ENCODE measurements around the gene NPAS3. TPM values are rescaled to one million over a fixed set of nuclear protein-coding genes. Genes with fewer than 3 reads are reported as not detected.

Gene NPAS3
- polyA plus RNA-seq, 2 of the 4 experiments (the other 2 are of a cell fraction), result not detected

DNA sequence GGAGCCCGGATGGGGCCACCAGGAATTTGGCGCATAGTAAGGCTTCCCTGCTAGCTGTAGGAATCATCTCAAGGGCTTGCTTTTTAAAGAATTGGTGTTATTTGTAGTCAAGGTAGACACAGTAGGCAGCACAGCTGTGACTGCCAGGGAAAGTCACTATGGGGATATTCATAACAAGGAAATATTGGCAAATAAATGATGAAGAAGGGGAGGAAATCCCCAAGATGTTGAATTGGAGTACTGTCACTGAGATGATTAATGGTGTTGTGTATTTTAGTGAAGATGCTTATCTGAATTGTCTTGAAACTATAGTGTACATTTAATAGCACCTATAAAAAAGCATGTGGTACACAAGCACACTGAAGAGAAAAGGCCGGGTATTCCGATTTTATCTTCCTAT lies 118.9 kb downstream of the NPAS3 start:
- Histone ChIP-seq H3K4me2 (no peak overlapping the region), H3K4me1 (no peaks in the 10 kb centered on the region), H3K4me3 (no peak overlapping the region), H3K27ac (no peak overlapping the region), H3K9me3 (no peaks in the 10 kb centered on the region)
- CTCF ChIA-PET, result interaction anchor here (0.6 to 1.7 kb wide), 2 partner anchors 159 to 735 kb away, joined by 3 read pairs; no protein-coding TSS in a partner anchor
- FAIRE-seq (no peak), DNase-seq (ENCODE audit: low read depth in 1 of 2, low spot score in 1 of 2) (no peak), ATAC-seq (no peak)
- TF ChIP-seq TP53 (CRISPR knock-in tag; IDR thresholded peaks at IDR 0.05), result no peak
- TF ChIP-seq, protein P1, sequence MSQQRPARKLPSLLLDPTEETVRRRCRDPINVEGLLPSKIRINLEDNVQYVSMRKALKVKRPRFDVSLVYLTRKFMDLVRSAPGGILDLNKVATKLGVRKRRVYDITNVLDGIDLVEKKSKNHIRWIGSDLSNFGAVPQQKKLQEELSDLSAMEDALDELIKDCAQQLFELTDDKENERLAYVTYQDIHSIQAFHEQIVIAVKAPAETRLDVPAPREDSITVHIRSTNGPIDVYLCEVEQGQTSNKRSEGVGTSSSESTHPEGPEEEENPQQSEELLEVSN (IDR thresholded peaks at IDR 0.05; ENCODE audit: borderline replicate concordance, low read depth), result no peak
- TF ChIP-seq RNF2 (IDR thresholded peaks at IDR 0.05; ENCODE audit: borderline replicate concordance, low read depth), result no peak
- no peak for TF ChIP-seq MYC (IDR thresholded peaks at IDR 0.05; ENCODE audit: borderline replicate concordance, low read length)
- TF ChIP-seq GATA3 (IDR thresholded peaks at IDR 0.05; ENCODE audit: borderline replicate concordance), result no peak
- no peak for TF ChIP-seq HOXA7 (CRISPR knock-in tag; IDR thresholded peaks at IDR 0.05)
- TF ChIP-seq, protein P2, sequence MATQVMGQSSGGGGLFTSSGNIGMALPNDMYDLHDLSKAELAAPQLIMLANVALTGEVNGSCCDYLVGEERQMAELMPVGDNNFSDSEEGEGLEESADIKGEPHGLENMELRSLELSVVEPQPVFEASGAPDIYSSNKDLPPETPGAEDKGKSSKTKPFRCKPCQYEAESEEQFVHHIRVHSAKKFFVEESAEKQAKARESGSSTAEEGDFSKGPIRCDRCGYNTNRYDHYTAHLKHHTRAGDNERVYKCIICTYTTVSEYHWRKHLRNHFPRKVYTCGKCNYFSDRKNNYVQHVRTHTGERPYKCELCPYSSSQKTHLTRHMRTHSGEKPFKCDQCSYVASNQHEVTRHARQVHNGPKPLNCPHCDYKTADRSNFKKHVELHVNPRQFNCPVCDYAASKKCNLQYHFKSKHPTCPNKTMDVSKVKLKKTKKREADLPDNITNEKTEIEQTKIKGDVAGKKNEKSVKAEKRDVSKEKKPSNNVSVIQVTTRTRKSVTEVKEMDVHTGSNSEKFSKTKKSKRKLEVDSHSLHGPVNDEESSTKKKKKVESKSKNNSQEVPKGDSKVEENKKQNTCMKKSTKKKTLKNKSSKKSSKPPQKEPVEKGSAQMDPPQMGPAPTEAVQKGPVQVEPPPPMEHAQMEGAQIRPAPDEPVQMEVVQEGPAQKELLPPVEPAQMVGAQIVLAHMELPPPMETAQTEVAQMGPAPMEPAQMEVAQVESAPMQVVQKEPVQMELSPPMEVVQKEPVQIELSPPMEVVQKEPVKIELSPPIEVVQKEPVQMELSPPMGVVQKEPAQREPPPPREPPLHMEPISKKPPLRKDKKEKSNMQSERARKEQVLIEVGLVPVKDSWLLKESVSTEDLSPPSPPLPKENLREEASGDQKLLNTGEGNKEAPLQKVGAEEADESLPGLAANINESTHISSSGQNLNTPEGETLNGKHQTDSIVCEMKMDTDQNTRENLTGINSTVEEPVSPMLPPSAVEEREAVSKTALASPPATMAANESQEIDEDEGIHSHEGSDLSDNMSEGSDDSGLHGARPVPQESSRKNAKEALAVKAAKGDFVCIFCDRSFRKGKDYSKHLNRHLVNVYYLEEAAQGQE (IDR thresholded peaks at IDR 0.05), result no peak
- TF ChIP-seq, protein P3, sequence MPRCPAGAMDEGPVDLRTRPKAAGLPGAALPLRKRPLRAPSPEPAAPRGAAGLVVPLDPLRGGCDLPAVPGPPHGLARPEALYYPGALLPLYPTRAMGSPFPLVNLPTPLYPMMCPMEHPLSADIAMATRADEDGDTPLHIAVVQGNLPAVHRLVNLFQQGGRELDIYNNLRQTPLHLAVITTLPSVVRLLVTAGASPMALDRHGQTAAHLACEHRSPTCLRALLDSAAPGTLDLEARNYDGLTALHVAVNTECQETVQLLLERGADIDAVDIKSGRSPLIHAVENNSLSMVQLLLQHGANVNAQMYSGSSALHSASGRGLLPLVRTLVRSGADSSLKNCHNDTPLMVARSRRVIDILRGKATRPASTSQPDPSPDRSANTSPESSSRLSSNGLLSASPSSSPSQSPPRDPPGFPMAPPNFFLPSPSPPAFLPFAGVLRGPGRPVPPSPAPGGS (IDR thresholded peaks at IDR 0.05), result no peak
- TF ChIP-seq HEYL (CRISPR knock-in tag; IDR thresholded peaks at IDR 0.05), result no peak
- TF ChIP-seq, protein P4, sequence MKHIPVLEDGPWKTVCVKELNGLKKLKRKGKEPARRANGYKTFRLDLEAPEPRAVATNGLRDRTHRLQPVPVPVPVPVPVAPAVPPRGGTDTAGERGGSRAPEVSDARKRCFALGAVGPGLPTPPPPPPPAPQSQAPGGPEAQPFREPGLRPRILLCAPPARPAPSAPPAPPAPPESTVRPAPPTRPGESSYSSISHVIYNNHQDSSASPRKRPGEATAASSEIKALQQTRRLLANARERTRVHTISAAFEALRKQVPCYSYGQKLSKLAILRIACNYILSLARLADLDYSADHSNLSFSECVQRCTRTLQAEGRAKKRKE (CRISPR knock-in tag; IDR thresholded peaks at IDR 0.05; ENCODE audit: low read depth), result no peak
- TF ChIP-seq TFCP2L1 (CRISPR knock-in tag; IDR thresholded peaks at IDR 0.05), result no peak
- no peak for TF ChIP-seq POLR2AphosphoS2 (conservative IDR thresholded peaks at IDR 0.05; ENCODE audit: low read length)
- TF ChIP-seq HOXB5 (CRISPR knock-in tag; IDR thresholded peaks at IDR 0.05), result no peak
- TF ChIP-seq KDM1A (IDR thresholded peaks at IDR 0.05; ENCODE audit: low read depth), result no peak
- no peak for TF ChIP-seq EP300 (IDR thresholded peaks at IDR 0.05)
- no peak for TF ChIP-seq PHF8 (IDR thresholded peaks at IDR 0.05; ENCODE audit: borderline replicate concordance, low read depth)
- TF ChIP-seq, protein P5, sequence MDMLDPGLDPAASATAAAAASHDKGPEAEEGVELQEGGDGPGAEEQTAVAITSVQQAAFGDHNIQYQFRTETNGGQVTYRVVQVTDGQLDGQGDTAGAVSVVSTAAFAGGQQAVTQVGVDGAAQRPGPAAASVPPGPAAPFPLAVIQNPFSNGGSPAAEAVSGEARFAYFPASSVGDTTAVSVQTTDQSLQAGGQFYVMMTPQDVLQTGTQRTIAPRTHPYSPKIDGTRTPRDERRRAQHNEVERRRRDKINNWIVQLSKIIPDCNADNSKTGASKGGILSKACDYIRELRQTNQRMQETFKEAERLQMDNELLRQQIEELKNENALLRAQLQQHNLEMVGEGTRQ (IDR thresholded peaks at IDR 0.05), result no peak
- 36% methylated on average over 4 of the region's 4 CpGs for WGBS (ENCODE audit: missing lambda C conversion rate)
- POLR2A ChIA-PET, result no interaction called here

DNA sequence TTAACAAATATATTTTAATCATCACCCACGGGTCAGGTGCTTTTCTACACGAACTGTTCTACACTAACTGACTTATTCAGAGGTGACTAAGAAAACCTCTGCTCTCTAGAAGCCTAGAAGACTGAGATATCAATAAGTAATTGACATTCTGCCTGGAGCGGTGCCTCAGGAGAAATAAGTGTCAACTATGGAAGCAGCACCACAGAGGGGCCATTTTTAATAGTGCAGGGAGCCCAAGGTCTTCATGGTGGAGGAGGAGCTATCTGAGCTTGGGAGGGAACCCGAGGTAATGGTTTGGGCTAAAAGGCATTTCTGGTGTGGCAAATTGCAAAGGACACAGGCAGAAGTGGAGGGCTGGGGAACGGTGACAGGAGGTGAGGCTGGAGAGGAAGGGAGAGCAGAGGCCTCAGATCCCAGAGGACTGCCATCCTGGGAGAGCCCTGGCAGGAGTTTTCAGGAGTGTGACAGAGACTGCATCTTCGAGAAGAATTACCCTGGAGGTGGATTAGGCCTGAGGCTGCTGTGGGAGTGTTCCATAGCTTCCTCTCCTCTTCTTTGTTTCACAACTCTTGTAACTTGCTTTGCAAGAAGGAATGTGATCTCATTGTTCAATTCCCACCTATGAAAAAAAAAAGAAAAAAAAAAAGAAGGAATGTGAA lies 123.1 kb downstream of the NPAS3 start:
- POLR2A ChIA-PET, result no interaction called here
- H3K4me2 ChIP-seq, result no peak overlapping the region
- whole genome bisulfite sequencing (ENCODE audit: missing lambda C conversion rate), result 5% methylated on average over 6 of the region's 6 CpGs
- H3K4me3 ChIP-seq, result no peak overlapping the region
- DNase-seq (ENCODE audit: low read depth in 1 of 2, low spot score in 1 of 2) (no peak), ATAC-seq (no peak), FAIRE-seq (no peak)
- H3K4me1 ChIP-seq, result no peaks in the 10 kb centered on the region
- H3K27ac ChIP-seq, result no peak overlapping the region
- no peaks in the 10 kb centered on the region for H3K9me3 ChIP-seq
- CTCF ChIA-PET, result no interaction called here
- no peak for TF ChIP-seq TP53 (CRISPR knock-in tag; IDR thresholded peaks at IDR 0.05)
- no peak for TF ChIP-seq MAZ (IDR thresholded peaks at IDR 0.05; ENCODE audit: borderline replicate concordance, low read depth, low read length)
- no peak for TF ChIP-seq ZFP36 (IDR thresholded peaks at IDR 0.05; ENCODE audit: borderline replicate concordance, partially characterized antibody)
- TF ChIP-seq, protein P6, sequence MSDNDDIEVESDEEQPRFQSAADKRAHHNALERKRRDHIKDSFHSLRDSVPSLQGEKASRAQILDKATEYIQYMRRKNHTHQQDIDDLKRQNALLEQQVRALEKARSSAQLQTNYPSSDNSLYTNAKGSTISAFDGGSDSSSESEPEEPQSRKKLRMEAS (IDR thresholded peaks at IDR 0.05), result no peak
- TF ChIP-seq, protein P3 (IDR thresholded peaks at IDR 0.05), result no peak
- TF ChIP-seq, protein P7, sequence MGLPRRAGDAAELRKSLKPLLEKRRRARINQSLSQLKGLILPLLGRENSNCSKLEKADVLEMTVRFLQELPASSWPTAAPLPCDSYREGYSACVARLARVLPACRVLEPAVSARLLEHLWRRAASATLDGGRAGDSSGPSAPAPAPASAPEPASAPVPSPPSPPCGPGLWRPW (IDR thresholded peaks at IDR 0.05), result no peak
- TF ChIP-seq ZNF302 (CRISPR knock-in tag; IDR thresholded peaks at IDR 0.05), result no peak
- TF ChIP-seq POLR2A (IDR thresholded peaks at IDR 0.05; ENCODE audit: low read length), result no peak
- TF ChIP-seq, protein P8, sequence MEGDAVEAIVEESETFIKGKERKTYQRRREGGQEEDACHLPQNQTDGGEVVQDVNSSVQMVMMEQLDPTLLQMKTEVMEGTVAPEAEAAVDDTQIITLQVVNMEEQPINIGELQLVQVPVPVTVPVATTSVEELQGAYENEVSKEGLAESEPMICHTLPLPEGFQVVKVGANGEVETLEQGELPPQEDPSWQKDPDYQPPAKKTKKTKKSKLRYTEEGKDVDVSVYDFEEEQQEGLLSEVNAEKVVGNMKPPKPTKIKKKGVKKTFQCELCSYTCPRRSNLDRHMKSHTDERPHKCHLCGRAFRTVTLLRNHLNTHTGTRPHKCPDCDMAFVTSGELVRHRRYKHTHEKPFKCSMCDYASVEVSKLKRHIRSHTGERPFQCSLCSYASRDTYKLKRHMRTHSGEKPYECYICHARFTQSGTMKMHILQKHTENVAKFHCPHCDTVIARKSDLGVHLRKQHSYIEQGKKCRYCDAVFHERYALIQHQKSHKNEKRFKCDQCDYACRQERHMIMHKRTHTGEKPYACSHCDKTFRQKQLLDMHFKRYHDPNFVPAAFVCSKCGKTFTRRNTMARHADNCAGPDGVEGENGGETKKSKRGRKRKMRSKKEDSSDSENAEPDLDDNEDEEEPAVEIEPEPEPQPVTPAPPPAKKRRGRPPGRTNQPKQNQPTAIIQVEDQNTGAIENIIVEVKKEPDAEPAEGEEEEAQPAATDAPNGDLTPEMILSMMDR (IDR thresholded peaks at IDR 0.05), result no peak
- TF ChIP-seq NR3C1 (IDR thresholded peaks at IDR 0.05), result no peak
- TF ChIP-seq TFCP2L1 (CRISPR knock-in tag; IDR thresholded peaks at IDR 0.05), result no peak
- no peak for TF ChIP-seq FOXS1 (CRISPR knock-in tag; IDR thresholded peaks at IDR 0.05)

All from A549 (cell line).